Measurements from ENCODE around the gene BCAN. TPM values are rescaled to one million over a fixed set of nuclear protein-coding genes. Genes with fewer than 3 reads are reported as not detected.

The BCAN gene
- total RNA-seq, 6 donors from 2014 or later: 0.11 to 0.13 TPM; not detected in 4

- ATAC-seq (ENCODE audit: low FRiP score in 2 of 2): no peak
- TF ChIP-seq EP300 (IDR thresholded peaks at IDR 0.05): no peak
- no peak for TF ChIP-seq POLR2A (IDR thresholded peaks at IDR 0.05)
- no peak for TF ChIP-seq CTCF (IDR thresholded peaks at IDR 0.05)
- TF ChIP-seq POLR2AphosphoS5 (IDR thresholded peaks at IDR 0.05): no peak
- no peak overlapping the region for H3K27ac ChIP-seq
- peaks cover 7 to 18% (median 12%) of the 10 kb centered on the region in 4 donors for H3K4me1 ChIP-seq
- 93 to 95% methylated on average over 3 of the region's 3 CpGs for WGBS, 2 donors
- H3K27me3 ChIP-seq: no peaks in the 10 kb centered on the region
- H3K36me3 ChIP-seq: peaks cover 0 to 51% (median 23%) of the 10 kb centered on the region in 4 donors
- no peak for DNase-seq
- H3K4me3 ChIP-seq: no peak overlapping the region
- no peaks in the 10 kb centered on the region for H3K9me3 ChIP-seq
These were observed 47.7 kb upstream of the BCAN start for GRCh38 chr1:156594190-156594589.

GRCh38 chr1:156595016-156595415 is 46.9 kb upstream of the BCAN start:
- DNase-seq: no peak
- H3K36me3 ChIP-seq: peaks cover 0 to 51% (median 23%) of the 10 kb centered on the region in 4 donors
- no peak for ATAC-seq (ENCODE audit: low FRiP score in 2 of 2)
- no peak overlapping the region for H3K27ac ChIP-seq
- 89 to 92% methylated on average over 2 of the region's 2 CpGs for WGBS, 2 donors
- H3K4me1 ChIP-seq: peaks cover 11 to 23% (median 12%) of the 10 kb centered on the region in 4 donors
- H3K9me3 ChIP-seq: no peaks in the 10 kb centered on the region
- H3K4me3 ChIP-seq: no peak overlapping the region
- TF ChIP-seq EP300 (IDR thresholded peaks at IDR 0.05) (no peak), POLR2A (IDR thresholded peaks at IDR 0.05) (no peak), POLR2AphosphoS5 (IDR thresholded peaks at IDR 0.05) (no peak), CTCF (IDR thresholded peaks at IDR 0.05) (no peak)
- H3K27me3 ChIP-seq: no peaks in the 10 kb centered on the region

- peaks cover 0 to 51% (median 23%) of the 10 kb centered on the region in 4 donors for H3K36me3 ChIP-seq
- H3K27ac ChIP-seq: no peak overlapping the region
- ATAC-seq (ENCODE audit: low FRiP score in 2 of 2) (no peak), DNase-seq (no peak)
- no peak overlapping the region for H3K4me3 ChIP-seq
- peaks cover 15 to 28% (median 20%) of the 10 kb centered on the region in 4 donors for H3K4me1 ChIP-seq
- 92 to 100% methylated on average over 2 to 3 of the region's 3 CpGs for WGBS, 2 donors
- no peaks in the 10 kb centered on the region for H3K9me3 ChIP-seq
- no peak for TF ChIP-seq POLR2AphosphoS5 (IDR thresholded peaks at IDR 0.05)
- TF ChIP-seq CTCF (IDR thresholded peaks at IDR 0.05): no peak
- TF ChIP-seq POLR2A (IDR thresholded peaks at IDR 0.05): no peak
- TF ChIP-seq EP300 (IDR thresholded peaks at IDR 0.05): no peak
- H3K27me3 ChIP-seq: no peaks in the 10 kb centered on the region
These were observed 45.5 kb upstream of the BCAN start for GRCh38 chr1:156596426-156596825.

GRCh38 chr1:156598125-156598524 is 43.8 kb upstream of the BCAN start:
- ATAC-seq (ENCODE audit: low FRiP score in 2 of 2): no peak

More at GRCh38 chr1:156598125-156598524, 43.8 kb upstream of the BCAN start:
- Histone ChIP-seq H3K9me3 (no peaks in the 10 kb centered on the region), H3K36me3 (peaks cover 0 to 51% (median 22%) of the 10 kb centered on the region in 4 donors), H3K27me3 (no peaks in the 10 kb centered on the region), H3K27ac (no peak overlapping the region), H3K4me3 (no peak overlapping the region), H3K4me1 (peaks cover 13 to 24% (median 22%) of the 10 kb centered on the region in 4 donors)
- no peak for DNase-seq
- 92 to 100% methylated on average over 4 to 5 of the region's 5 CpGs for WGBS, 2 donors
- TF ChIP-seq POLR2AphosphoS5 (IDR thresholded peaks at IDR 0.05) (no peak), POLR2A (IDR thresholded peaks at IDR 0.05) (no peak), EP300 (IDR thresholded peaks at IDR 0.05) (no peak), CTCF (IDR thresholded peaks at IDR 0.05) (no peak)
